ENCODE results near the gene NHEJ1. TPM values are rescaled to one million over a fixed set of nuclear protein-coding genes. Genes with fewer than 3 reads are reported as not detected.

NHEJ1 gene
- total RNA-seq, 1 experiment from 2014 or later = 20.8 TPM

- Histone ChIP-seq H4K8ac (replicated peaks; ENCODE audit: insufficient read length, low read depth, low read length) (no peak overlapping the region), H3K14ac (ENCODE audit: insufficient read depth, low read length) (no peak overlapping the region), H2BK5ac (ENCODE audit: insufficient read length, low read length) (no peak overlapping the region), H3T11ph (ENCODE audit: low read length) (no peak overlapping the region), H2BK120ac (ENCODE audit: low read depth, low read length, poor library complexity, severe bottlenecking) (no peak overlapping the region), H3K9ac (ENCODE audit: extremely low read depth, insufficient read length, low read length) (no peak overlapping the region), H2BK12ac (ENCODE audit: insufficient read length, low read depth, low read length) (no peak overlapping the region), H3K79me2 (ENCODE audit: insufficient read depth, low read length) (no peaks in the 10 kb centered on the region), H3K4ac (ENCODE audit: low read depth, low read length) (no peak overlapping the region), H2BK15ac (ENCODE audit: low read depth, low read length) (no peak overlapping the region), H3K27me3 (ENCODE audit: insufficient read depth, low read length) (no peaks in the 10 kb centered on the region), H3K23me2 (ENCODE audit: insufficient read length, low read depth, low read length, poor library complexity, severe bottlenecking) (no peaks in the 10 kb centered on the region), H3K18ac (ENCODE audit: insufficient read length, low read depth, low read length) (no peak overlapping the region), H3K23ac (ENCODE audit: insufficient read length, low read depth, low read length) (no peak overlapping the region), H3K9me3 (ENCODE audit: control insufficient read depth, low read depth, low read length) (no peaks in the 10 kb centered on the region), H4K20me1 (ENCODE audit: control insufficient read depth, insufficient read depth, insufficient read length) (no peaks in the 10 kb centered on the region), H2AFZ (ENCODE audit: low read length) (no peak overlapping the region), H4K5ac (ENCODE audit: insufficient read length, low read depth, low read length) (no peak overlapping the region), H3K4me1 (ENCODE audit: insufficient read depth, low read length) (no peaks in the 10 kb centered on the region; the same call in 1 of the 2 replicates), H2BK20ac (ENCODE audit: low read depth, low read length, poor library complexity, severe bottlenecking) (no peak overlapping the region), H2AK5ac (ENCODE audit: insufficient read length, low read length) (no peak overlapping the region), H4K91ac (ENCODE audit: insufficient read length, low read depth, low read length) (no peak overlapping the region), H3K4me2 (ENCODE audit: insufficient read depth, insufficient read length, low read length) (no peak overlapping the region), H3K56ac (ENCODE audit: insufficient read length, low read depth, low read length) (no peak overlapping the region), H3K27ac (ENCODE audit: insufficient read length, low read depth, low read length) (no peak overlapping the region), H3K79me1 (ENCODE audit: insufficient read depth, low read depth, low read length, poor library complexity, severe bottlenecking) (no peaks in the 10 kb centered on the region)
- TF ChIP-seq, protein P1, sequence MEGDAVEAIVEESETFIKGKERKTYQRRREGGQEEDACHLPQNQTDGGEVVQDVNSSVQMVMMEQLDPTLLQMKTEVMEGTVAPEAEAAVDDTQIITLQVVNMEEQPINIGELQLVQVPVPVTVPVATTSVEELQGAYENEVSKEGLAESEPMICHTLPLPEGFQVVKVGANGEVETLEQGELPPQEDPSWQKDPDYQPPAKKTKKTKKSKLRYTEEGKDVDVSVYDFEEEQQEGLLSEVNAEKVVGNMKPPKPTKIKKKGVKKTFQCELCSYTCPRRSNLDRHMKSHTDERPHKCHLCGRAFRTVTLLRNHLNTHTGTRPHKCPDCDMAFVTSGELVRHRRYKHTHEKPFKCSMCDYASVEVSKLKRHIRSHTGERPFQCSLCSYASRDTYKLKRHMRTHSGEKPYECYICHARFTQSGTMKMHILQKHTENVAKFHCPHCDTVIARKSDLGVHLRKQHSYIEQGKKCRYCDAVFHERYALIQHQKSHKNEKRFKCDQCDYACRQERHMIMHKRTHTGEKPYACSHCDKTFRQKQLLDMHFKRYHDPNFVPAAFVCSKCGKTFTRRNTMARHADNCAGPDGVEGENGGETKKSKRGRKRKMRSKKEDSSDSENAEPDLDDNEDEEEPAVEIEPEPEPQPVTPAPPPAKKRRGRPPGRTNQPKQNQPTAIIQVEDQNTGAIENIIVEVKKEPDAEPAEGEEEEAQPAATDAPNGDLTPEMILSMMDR (conservative IDR thresholded peaks at IDR 0.05) = no peak
- Mint-ChIP-seq H3K4me1 (peaks cover 16 to 17% of the 10 kb centered on the region in 2 experiments), H3K4me3 (no peak overlapping the region), H3K9me3 (peaks cover 0 to 3% of the 10 kb centered on the region in 2 experiments; a peak in 2 of 5 replicates), H3K36me3 (ENCODE audit: insufficient read depth in 1 of 3, low read depth in 3 of 3) (peaks cover 0 to 1% (median 0%) of the 10 kb centered on the region in 3 experiments; a peak in 1 of 7 replicates), H3K27me3 (ENCODE audit: low read depth) (peaks cover 11% of the 10 kb centered on the region), H3K27ac (no peak overlapping the region)
- DNase-seq = no peak
Observed at GRCh38 chr2:219084791-219085190, 75.8 kb downstream of the NHEJ1 start.

All from H9 (cell line).